GM23338 (cell line): Measurements from ENCODE around the gene CZIB. TPM values are rescaled to one million over a fixed set of nuclear protein-coding genes. Genes with fewer than 3 reads are reported as not detected.

Source experiments
- ATAC-seq: fragments of 200-7000 bp; cut with Tn5 transposase; 3 replicates; pipeline ENCODE4 v1.9.1; 2020
- DNase-seq: peaks from one replicate; pipeline ENCODE4 v3.0.0-alpha.2; 2015; ENCODE audit warnings: low spot score
- H2AFZ ChIP-seq: fragments of 200-600 bp; sonication (generic); 2 replicates; pipeline ENCODE4 v1.8.0; 2016; ENCODE audit warnings: antibody characterized with exemption, mild to moderate bottlenecking, moderate library complexity
- H3F3A ChIP-seq: fragments of 200-600 bp; sonication (generic); replicated peaks from 2 replicates; pipeline ENCODE4 v1.8.0; 2017; ENCODE audit warnings: antibody characterized with exemption, mixed run types, low read depth
- H3K27ac ChIP-seq: fragments of 200-600 bp; sonication (generic); 2 replicates; pipeline ENCODE4 v1.6.1; 2016; ENCODE audit warnings: low read depth
- H3K27me3 ChIP-seq: fragments of 200-600 bp; sonication (generic); 2 replicates; pipeline ENCODE4 v1.8.0; 2016; ENCODE audit warnings: mild to moderate bottlenecking, mixed run types, moderate library complexity; ENCODE audit not compliant: insufficient read depth
- H3K36me3 ChIP-seq: fragments of 200-600 bp; sonication (generic); 2 replicates; pipeline ENCODE4 v1.8.0; 2016; ENCODE audit warnings: mild to moderate bottlenecking; ENCODE audit not compliant: insufficient read depth
- H3K4me1 ChIP-seq: fragments of 200-600 bp; sonication (generic); 2 replicates; pipeline ENCODE4 v1.8.0; 2016; ENCODE audit warnings: mild to moderate bottlenecking, moderate library complexity; ENCODE audit not compliant: insufficient read depth
- H3K4me2 ChIP-seq: fragments of 200-600 bp; sonication (generic); 2 replicates; pipeline ENCODE4 v1.7.1; 2017; ENCODE audit warnings: mixed run types
- H3K4me3 ChIP-seq: fragments of 200-600 bp; sonication (generic); 2 replicates; pipeline ENCODE4 v1.6.1; 2016; ENCODE audit warnings: mixed run types
- H3K79me2 ChIP-seq: fragments of 200-600 bp; sonication (generic); replicated peaks from 2 replicates; pipeline ENCODE4 v1.8.0; 2017; ENCODE audit warnings: mild to moderate bottlenecking; ENCODE audit not compliant: insufficient read depth
- H3K9me2 ChIP-seq: fragments of 200-600 bp; sonication (generic); 2 replicates; pipeline ENCODE4 v1.8.0; 2017; ENCODE audit not compliant: insufficient read depth
- H4K20me1 ChIP-seq: fragments of 200-600 bp; sonication (generic); replicated peaks from 2 replicates; pipeline ENCODE4 v1.8.0; 2017; ENCODE audit warnings: mild to moderate bottlenecking; ENCODE audit not compliant: insufficient read depth
- H3K27ac Mint-ChIP-seq: 2 replicates; pipeline ENCODE4 v1.8.0; 2020; ENCODE audit warnings: inconsistent platforms, mild to moderate bottlenecking, moderate library complexity, mixed read lengths
- H3K27me3 Mint-ChIP-seq: 3 replicates; pipeline ENCODE4 v1.8.0; 2022; ENCODE audit warnings: low read depth, mild to moderate bottlenecking, moderate library complexity, mixed read lengths, inconsistent platforms; ENCODE audit not compliant: insufficient read depth, poor library complexity
- H3K36me3 Mint-ChIP-seq: 3 replicates; pipeline ENCODE4 v1.8.0; 2021; ENCODE audit warnings: low read depth, mild to moderate bottlenecking, inconsistent platforms, moderate library complexity, mixed read lengths
- H3K4me1 Mint-ChIP-seq: 3 replicates; pipeline ENCODE4 v1.8.0; 2020; ENCODE audit warnings: mild to moderate bottlenecking, inconsistent platforms, mixed read lengths
- H3K4me3 Mint-ChIP-seq: 3 replicates; pipeline ENCODE4 v1.8.0; 2021; ENCODE audit warnings: moderate library complexity, mild to moderate bottlenecking, inconsistent platforms, mixed read lengths
- H3K9me3 Mint-ChIP-seq: 3 replicates; pipeline ENCODE4 v1.8.0; 2020; ENCODE audit warnings: moderate library complexity, mild to moderate bottlenecking, inconsistent platforms, mixed read lengths
- CREB1 ChIP-seq: fragments of 250-450 bp; sonication (Bioruptor Pico); IDR thresholded peaks from 2 replicates; pipeline ENCODE4 v1.5.0; 2020; ENCODE audit warnings: low read depth, mild to moderate bottlenecking, moderate library complexity
- CTCF ChIP-seq, 2 experiments: fragments of 200-600 bp in 1 of 2; sonication (generic) in 1 of 2; conservative IDR thresholded peaks; 2 replicates each; pipeline versions ENCODE4 v1.5.1 to v1.6.1; 2016 to 2017; ENCODE audit warnings: antibody characterized with exemption in 2 of 2, low read depth in 2 of 2, mild to moderate bottlenecking in 2 of 2, moderate library complexity in 1 of 2
- ETS1 ChIP-seq: IDR thresholded peaks from 2 replicates; pipeline ENCODE4 v1.6.1; 2016; ENCODE audit warnings: antibody characterized with exemption
- EZH2 ChIP-seq: fragments of 200-600 bp; sonication (generic); IDR thresholded peaks from one replicate; pipeline ENCODE4 v1.8.0; 2017; ENCODE audit warnings: antibody characterized with exemption, mild to moderate bottlenecking, low read depth; ENCODE audit not compliant: unreplicated experiment
- EZH2phosphoT487 ChIP-seq: fragments of 200-600 bp; sonication (generic); IDR thresholded peaks from one replicate; pipeline ENCODE4 v1.8.1; 2018; ENCODE audit warnings: antibody characterized with exemption; ENCODE audit not compliant: unreplicated experiment
- JUNB ChIP-seq: IDR thresholded peaks from one replicate; pipeline ENCODE4 v1.6.1; 2016; ENCODE audit warnings: antibody characterized with exemption; ENCODE audit not compliant: unreplicated experiment
- NANOG ChIP-seq: IDR thresholded peaks from 2 replicates; pipeline ENCODE4 v1.6.1; 2016; ENCODE audit warnings: antibody characterized with exemption, borderline replicate concordance
- POLR2AphosphoS5 ChIP-seq: IDR thresholded peaks from 2 replicates; pipeline ENCODE4 v1.6.1; 2016; ENCODE audit warnings: antibody characterized with exemption, low read depth
- REST ChIP-seq: IDR thresholded peaks from one replicate; pipeline ENCODE4 v1.6.1; 2018; ENCODE audit warnings: antibody characterized with exemption; ENCODE audit not compliant: unreplicated experiment
- STAT1 ChIP-seq: IDR thresholded peaks from one replicate; pipeline ENCODE4 v1.6.1; 2016; ENCODE audit warnings: antibody characterized with exemption; ENCODE audit not compliant: unreplicated experiment
- ZNF114 ChIP-seq: fragments of 250-450 bp; sonication (Bioruptor Pico); IDR thresholded peaks from 2 replicates; pipeline ENCODE4 v1.5.0; 2020; ENCODE audit warnings: mild to moderate bottlenecking, moderate library complexity
- ZNF331 ChIP-seq: fragments of 250-450 bp; sonication (Bioruptor Pico); IDR thresholded peaks from 2 replicates; pipeline ENCODE4 v1.5.0; 2020; ENCODE audit warnings: low read depth, mild to moderate bottlenecking, moderate library complexity
- ZNF462 ChIP-seq: fragments of 250-450 bp; sonication (Bioruptor Pico); IDR thresholded peaks from 2 replicates; pipeline ENCODE4 v1.5.0; 2020; ENCODE audit warnings: mild to moderate bottlenecking, moderate library complexity
- polyA plus RNA-seq: library from polyadenylated mRNA; unstranded; fragments of >200 nt; fragmentation: Nextera tagmentation; extraction: Ambion mirVana; gene quantifications from 2 replicates; pipeline ENCODE4 v1.2.1, GENCODE V29; 2016
- total RNA-seq: library from RNA; depleted of rRNA; stranded (reverse); fragments of >200 nt; shearing (Covaris generic); gene quantifications from 2 replicates; pipeline ENCODE4 v1.2.3, GENCODE V29; 2014

The CZIB gene
- total and polyA plus RNA-seq, 2 experiments from 2014 or later, result 59.8 to 84.1 TPM

GRCh38 chr1:53244141-53244540, 23.7 kb upstream of the CZIB start:
- Mint-ChIP-seq H3K4me1 (peaks cover under 1% of the 10 kb centered on the region; the same call in 1 of the 3 replicates), H3K27me3 (no peaks in the 10 kb centered on the region), H3K9me3 (no peaks in the 10 kb centered on the region), H3K27ac (no peak overlapping the region), H3K4me3 (no peak overlapping the region), H3K36me3 (peaks cover 36% of the 10 kb centered on the region)
- no peak for ATAC-seq
- no peak overlapping the region for H3K27ac ChIP-seq
- no peak for DNase-seq
- TF ChIP-seq CTCF (conservative IDR thresholded peaks at IDR 0.05; ENCODE audit: low read depth in 2 of 2) (no peak), STAT1 (no peak), JUNB (no peak), ZNF331 (CRISPR knock-in tag) (no peak), ETS1 (no peak), ZNF462 (CRISPR knock-in tag) (no peak), NANOG (no peak), ZNF114 (CRISPR knock-in tag) (no peak), POLR2AphosphoS5 (no peak), CREB1 (no peak), REST (no peak), EZH2phosphoT487 (no peak), EZH2 (no peak)
- H3F3A ChIP-seq, result peaks cover 18% of the 10 kb centered on the region; the same call in 1 of the 2 replicates
- no peaks in the 10 kb centered on the region for H3K9me2 ChIP-seq
- peaks cover under 1% of the 10 kb centered on the region for H3K4me1 ChIP-seq
- H4K20me1 ChIP-seq, result peaks cover 9% of the 10 kb centered on the region; the same call in 1 of the 2 replicates
- H3K27me3 ChIP-seq, result no peaks in the 10 kb centered on the region
- H3K79me2 ChIP-seq, result no peaks in the 10 kb centered on the region
- H3K4me2 ChIP-seq, result no peak overlapping the region
- no peak overlapping the region for H3K4me3 ChIP-seq
- no peak overlapping the region for H2AFZ ChIP-seq
- H3K36me3 ChIP-seq, result peaks cover 32% of the 10 kb centered on the region
